Measurements from ENCODE around the gene SAMD4A.

DNA sequence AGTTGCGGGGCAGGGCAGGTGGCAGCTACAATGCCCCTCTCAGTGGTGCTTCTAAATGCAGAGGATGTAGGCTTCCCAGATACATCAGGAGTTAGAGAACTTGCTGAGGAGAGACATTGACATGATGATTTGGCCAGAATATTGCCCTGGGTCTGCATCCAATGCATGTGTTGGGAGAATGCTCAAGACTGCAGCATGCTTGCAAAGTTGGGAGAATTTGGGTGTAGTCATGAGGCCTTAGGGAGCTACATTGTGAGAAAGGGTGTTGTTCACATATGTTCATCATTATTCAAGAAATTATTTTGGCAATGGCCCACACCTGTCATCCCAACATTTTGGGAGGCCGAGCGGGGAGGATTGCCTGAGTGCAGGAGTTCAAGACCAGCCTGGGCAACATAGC is 149.9 kb downstream of the SAMD4A start:
- TF ChIP-seq, protein P1, sequence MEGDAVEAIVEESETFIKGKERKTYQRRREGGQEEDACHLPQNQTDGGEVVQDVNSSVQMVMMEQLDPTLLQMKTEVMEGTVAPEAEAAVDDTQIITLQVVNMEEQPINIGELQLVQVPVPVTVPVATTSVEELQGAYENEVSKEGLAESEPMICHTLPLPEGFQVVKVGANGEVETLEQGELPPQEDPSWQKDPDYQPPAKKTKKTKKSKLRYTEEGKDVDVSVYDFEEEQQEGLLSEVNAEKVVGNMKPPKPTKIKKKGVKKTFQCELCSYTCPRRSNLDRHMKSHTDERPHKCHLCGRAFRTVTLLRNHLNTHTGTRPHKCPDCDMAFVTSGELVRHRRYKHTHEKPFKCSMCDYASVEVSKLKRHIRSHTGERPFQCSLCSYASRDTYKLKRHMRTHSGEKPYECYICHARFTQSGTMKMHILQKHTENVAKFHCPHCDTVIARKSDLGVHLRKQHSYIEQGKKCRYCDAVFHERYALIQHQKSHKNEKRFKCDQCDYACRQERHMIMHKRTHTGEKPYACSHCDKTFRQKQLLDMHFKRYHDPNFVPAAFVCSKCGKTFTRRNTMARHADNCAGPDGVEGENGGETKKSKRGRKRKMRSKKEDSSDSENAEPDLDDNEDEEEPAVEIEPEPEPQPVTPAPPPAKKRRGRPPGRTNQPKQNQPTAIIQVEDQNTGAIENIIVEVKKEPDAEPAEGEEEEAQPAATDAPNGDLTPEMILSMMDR (IDR thresholded peaks at IDR 0.05 in 8 of 11, conservative IDR thresholded peaks at IDR 0.05 in 3 of 11): no peak
- TF ChIP-seq POLR2A (IDR thresholded peaks at IDR 0.05): no peak
- no peak for TF ChIP-seq POLR2AphosphoS5 (IDR thresholded peaks at IDR 0.05)
